LNCaP clone FGC (cell line): ENCODE data around the gene RIPOR2.
"Not testable (repeated sequence)": the region's sequence is repeated elsewhere in the genome, so short reads cannot be mapped to it uniquely, and the experiment has no call there.

Source experiments
- DNase-seq: peaks from one replicate; pipeline ENCODE4 v3.0.0-alpha.2; 2011; ENCODE audit warnings: low read depth
- H3K4me3 ChIP-seq: 2 replicates; pipeline ENCODE4 v1.5.1; 2011; ENCODE audit warnings: mild to moderate bottlenecking, low read depth, low read length, control low read depth
- CTCF ChIP-seq: IDR thresholded peaks from 2 replicates; pipeline ENCODE4 v1.5.1; 2012; ENCODE audit warnings: mild to moderate bottlenecking; ENCODE audit not compliant: control insufficient read depth, insufficient read depth; ENCODE audit errors: extremely low read depth

RIPOR2 gene

GRCh38 chr6:24927277-24927955, 8.3 kb downstream of the RIPOR2 start:
- H3K4me3 ChIP-seq: no peak overlapping the region
- DNase-seq: no peak
- TF ChIP-seq CTCF: no peak

GRCh38 chr6:24926647-24927046, 9.1 kb downstream of the RIPOR2 start:
- H3K4me3 ChIP-seq: not testable (repeated sequence)

GRCh38 chr6:24926192-24926591, 9.6 kb downstream of the RIPOR2 start:
- no peak overlapping the region for H3K4me3 ChIP-seq
- peak; percentile 76 for DNase-seq
- TF ChIP-seq CTCF: no peak

More at GRCh38 chr6:24926647-24927046, 9.1 kb downstream of the RIPOR2 start:
- DNase-seq: not testable (repeated sequence)

- H3K4me3 ChIP-seq: no peak overlapping the region
- TF ChIP-seq CTCF: no peak
- DNase-seq: peak; percentile 91
Observed at GRCh38 chr6:24925661-24926060, 10.1 kb downstream of the RIPOR2 start.

GRCh38 chr6:24924580-24925356, 11.0 kb downstream of the RIPOR2 start:
- no peak for TF ChIP-seq CTCF
- no peak overlapping the region for H3K4me3 ChIP-seq
- DNase-seq: peak; percentile 86

GRCh38 chr6:24923885-24924401, 11.8 kb downstream of the RIPOR2 start:
- no peak for DNase-seq
- TF ChIP-seq CTCF: no peak
- no peak overlapping the region for H3K4me3 ChIP-seq

GRCh38 chr6:24922814-24923213, 12.9 kb downstream of the RIPOR2 start:
- H3K4me3 ChIP-seq: no peak overlapping the region
- DNase-seq: no peak
- TF ChIP-seq CTCF: no peak
